HG03108 (cell line): Measurements from ENCODE around the gene TRIM61.
"Not testable (repeated sequence)": the region's sequence is repeated elsewhere in the genome, so short reads cannot be mapped to it uniquely, and the experiment has no call there.

ENCODE experiments used
- ATAC-seq: cut with Tn5 transposase; IDR thresholded peaks from one replicate; pipeline ENCODE4 v1.9.1; 2021; ENCODE audit warnings: moderate library complexity; ENCODE audit not compliant: unreplicated experiment

TRIM61 gene

GRCh38 chr4:164977243-164978164 lies at the start of gene TRIM61:
Gene TRIM61 (minus strand): TSS chr4:164977657. CDS start chr4:164970002, 7,655 bp downstream.
- peak; percentile 99 for ATAC-seq

- ATAC-seq: not testable (repeated sequence)
Measured at GRCh38 chr4:165025782-165026181, 48.3 kb upstream of the TRIM61 start.

DNA sequence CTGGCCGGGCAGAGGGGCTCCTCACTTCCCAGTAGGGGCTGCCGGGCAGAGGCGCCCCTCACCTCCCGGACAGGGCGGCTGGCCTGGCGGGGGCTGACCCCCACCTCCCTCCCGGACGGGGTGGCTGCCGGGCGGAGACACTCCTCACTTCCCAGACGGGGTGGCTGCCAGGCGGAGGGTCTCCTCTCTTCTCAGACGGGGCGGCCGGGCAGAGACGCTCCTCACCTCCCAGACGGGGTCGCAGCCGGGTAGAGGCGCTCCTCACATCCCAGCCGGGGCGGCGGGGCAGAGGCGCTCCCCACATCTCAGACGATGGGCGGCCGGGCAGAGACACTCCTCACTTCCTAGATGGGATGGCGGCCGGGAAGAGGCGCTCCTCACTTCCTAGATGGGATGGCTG lies 42.5 kb upstream of the TRIM61 start:
- ATAC-seq: not testable (repeated sequence)

- ATAC-seq: no peak
Measured at GRCh38 chr4:165016971-165017370, 39.5 kb upstream of the TRIM61 start.

DNA sequence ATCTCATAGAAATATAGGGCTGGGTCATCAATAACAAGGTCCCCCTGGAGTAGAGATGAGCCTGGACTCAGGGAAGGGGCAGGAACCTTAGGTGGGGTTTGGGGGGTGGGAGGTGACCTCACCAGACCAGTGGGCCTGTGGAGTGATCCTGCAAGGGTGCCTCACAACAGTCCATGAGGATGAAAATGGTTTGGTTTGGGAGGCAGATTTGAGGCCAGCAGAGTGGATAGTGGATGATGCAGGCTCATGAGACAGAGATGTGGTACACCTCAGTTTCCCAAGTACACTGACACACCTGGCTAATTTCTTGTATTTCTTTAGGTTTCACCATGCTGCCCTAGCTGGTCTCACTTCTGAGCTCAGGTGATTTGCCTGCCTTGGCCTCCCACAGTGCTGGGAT lies 36.2 kb upstream of the TRIM61 start:
- no peak for ATAC-seq

DNA sequence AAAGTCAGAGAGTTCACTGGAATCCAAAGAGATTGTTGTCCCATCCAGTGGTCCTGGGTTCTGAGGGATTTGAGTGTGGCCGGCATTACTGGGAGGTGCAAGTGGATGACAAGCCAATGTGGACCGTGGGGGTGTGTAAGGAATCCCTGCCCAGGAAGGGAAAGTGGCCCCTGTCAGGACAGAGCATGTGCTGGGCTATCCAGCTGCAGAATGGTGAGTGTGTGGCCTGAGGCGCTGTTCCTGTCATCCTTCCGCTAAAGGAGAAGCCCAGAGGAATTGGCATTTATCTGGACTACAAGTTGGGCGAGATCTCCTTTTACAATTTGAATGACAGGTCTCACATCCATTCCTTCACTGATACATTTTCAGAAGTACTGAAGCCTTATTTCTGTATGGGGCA lies 33.9 kb upstream of the TRIM61 start:
- no peak for ATAC-seq

DNA sequence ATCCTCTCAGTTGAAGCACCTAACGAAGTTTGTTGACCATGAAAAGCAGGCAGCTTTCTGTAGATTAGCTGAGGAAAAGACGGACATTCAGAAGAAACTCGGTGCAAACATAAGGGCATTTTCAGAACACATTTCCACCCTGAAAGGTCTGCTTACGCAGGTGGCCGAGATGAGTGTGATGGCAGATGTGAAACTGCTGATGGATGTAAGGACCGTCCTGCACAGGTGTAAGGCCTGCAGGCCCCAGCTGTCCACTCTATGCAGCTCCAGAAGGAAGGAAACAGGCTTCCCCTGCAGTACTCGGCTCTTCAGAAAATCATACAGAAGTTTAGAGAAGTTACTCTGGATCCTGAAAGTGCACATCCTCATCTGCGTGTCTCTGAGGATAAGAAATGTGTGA lies 33.5 kb upstream of the TRIM61 start:
- ATAC-seq: no peak

DNA sequence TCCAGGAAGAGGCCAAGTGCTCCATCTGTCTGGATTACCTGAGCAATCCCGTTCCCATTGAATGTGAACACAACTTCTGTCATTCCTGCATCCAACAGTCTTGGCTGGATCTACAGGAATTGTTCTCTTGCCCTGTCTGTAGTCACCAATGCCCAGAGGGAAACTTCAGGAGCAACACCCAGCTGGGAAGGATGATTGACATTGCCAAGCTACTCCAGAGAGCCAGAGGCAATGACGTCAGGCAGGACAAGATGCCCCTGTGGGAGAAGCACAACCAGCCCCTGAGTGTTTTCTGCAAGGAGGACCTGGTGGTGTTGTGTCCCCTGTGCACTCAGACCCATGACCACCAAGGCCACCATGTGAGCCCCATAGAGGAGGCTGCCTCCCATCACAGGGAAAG lies 33.0 kb upstream of the TRIM61 start:
- ATAC-seq: no peak

DNA sequence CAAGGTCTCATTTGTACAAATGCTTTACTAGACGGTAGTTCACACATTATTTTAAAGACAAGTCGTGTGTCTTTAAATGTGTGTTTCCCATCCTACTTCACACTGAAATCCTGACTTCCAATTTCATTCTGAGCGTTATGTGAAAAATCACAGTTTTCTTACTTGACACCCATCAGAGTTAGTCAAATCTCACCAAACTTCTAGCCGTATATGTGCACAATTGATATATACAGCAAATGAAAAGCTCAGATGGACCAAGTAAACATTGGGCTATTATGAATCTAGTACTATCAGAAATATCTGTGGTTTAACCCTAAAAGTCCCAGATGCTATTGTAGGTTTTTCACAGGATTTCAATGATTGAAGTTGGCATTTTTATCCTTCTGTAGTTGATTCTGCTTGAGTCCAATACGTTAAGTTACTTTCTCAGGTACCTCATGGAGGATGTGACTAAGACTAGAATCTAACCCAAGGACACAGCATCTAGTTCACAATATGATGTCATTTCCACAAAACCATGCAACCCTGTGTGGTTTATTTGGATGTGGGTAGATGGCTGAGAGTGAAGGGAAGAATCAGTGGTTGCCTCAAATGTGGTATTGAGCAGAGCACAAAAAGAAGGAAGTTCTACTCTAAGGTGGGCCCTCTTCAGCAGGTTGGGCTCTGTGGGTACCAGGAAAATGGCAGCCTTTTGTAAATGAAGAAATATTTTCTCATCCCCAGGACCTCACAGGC lies 32.2 kb upstream of the TRIM61 start:
- ATAC-seq: no peak

- no peak for ATAC-seq
Measured at GRCh38 chr4:165006886-165007285, 29.4 kb upstream of the TRIM61 start.

GRCh38 chr4:165006456-165006855 lies 29.0 kb upstream of the TRIM61 start:
- no peak for ATAC-seq

GRCh38 chr4:165005352-165005925 lies 28.0 kb upstream of the TRIM61 start:
- ATAC-seq: no peak

DNA sequence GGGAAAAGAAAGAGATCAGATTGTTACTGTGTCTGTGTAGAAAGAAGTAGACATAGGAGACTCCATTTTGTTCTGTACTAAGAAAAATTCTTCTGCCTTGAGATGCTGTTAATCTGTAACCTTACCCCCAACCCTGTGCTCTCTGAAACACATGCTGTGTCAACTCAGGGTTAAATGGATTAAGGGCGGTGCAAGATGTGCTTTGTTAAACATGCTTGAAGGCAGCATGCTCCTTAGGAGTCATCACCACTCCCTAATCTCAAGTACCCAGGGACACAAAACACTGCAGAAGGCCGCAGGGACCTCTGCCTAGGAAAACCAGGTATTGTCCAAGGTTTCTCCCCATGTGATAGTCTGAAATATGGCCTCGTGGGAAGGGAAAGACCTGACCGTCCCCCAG lies 24.5 kb upstream of the TRIM61 start:
- ATAC-seq: not testable (repeated sequence)

- not testable (repeated sequence) for ATAC-seq
Measured at GRCh38 chr4:164998526-164999080, 21.1 kb upstream of the TRIM61 start.

- ATAC-seq: no peak
Measured at GRCh38 chr4:164997941-164998340, 20.5 kb upstream of the TRIM61 start.

DNA sequence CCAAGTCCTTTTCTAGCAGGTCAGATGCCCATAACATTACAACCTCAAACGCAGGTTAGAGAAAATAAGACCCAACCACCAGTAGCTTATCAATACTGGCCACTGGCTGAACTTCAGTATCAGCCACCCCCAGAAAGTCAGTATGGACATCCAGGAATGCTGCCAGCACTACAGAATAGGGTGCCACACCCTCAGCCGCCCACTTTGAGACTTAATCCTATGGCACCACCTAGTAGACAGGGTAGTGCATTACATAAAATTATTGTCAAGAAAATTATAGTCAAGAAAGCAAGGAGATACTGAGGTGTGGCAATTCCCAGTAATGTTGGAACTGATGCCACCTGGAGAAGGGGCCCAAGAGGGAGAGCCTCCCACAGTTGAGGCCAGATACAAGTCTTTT lies 19.9 kb upstream of the TRIM61 start:
- ATAC-seq: no peak

GRCh38 chr4:164996123-164996522 lies 18.7 kb upstream of the TRIM61 start:
- ATAC-seq: not testable (repeated sequence)

- not testable (repeated sequence) for ATAC-seq
Measured at GRCh38 chr4:164990786-164991185, 13.3 kb upstream of the TRIM61 start.

DNA sequence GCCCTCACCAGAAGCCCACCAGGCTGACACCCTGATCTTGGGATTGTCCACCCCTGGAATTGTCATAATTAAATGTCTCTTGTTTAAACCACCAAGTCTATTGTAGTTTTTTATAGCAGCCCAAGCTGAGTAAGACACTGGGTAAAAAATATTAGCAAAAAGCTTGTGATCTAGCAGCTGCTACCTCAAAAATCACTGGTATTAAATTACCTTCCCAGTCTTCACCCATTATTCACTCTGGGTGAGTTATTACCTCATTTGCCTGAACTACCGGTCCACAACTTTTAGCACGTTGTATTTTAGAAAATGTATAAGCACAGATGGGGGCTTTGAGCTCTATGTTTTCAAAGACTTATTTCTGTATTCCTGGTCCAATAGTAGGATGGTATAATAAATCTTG lies 12.0 kb upstream of the TRIM61 start:
- no peak for ATAC-seq

GRCh38 chr4:164971929-164972328 lies 5.5 kb downstream of the TRIM61 start:
- not testable (repeated sequence) for ATAC-seq

DNA sequence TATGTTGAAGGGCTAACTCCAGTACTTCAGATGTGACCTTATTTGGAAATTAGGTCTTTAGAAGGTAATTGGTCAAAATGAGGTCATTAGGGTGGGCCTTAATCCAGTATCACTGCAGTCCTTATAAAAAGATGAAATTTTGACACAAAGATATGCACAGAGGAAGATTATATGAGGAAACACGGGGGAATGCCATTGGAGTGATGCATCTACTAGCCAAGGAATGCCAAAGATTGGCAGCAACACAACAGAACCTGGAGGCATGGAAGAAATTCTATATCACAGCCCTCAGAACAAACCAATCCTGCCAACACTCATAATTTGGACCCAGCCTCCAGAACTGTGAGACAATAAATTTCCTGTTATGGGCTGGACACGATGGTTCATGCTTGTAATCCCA lies 17.6 kb downstream of the TRIM61 start:
- no peak for ATAC-seq
